OCI-LY3 (cell line): Measurements from ENCODE around the gene ASPG.

Experiments used
- H2AFZ ChIP-seq: fragments of 200-600, 300-600 bp; shearing (Covaris generic); 2 replicates; pipeline ENCODE4 v1.6.0; 2014; ENCODE audit warnings: antibody characterized with exemption, low read depth, low read length
- H3K27ac ChIP-seq: fragments of 200-600, 300-600 bp; sonication (generic); 2 replicates; pipeline ENCODE4 v1.5.1; 2014; ENCODE audit warnings: mild to moderate bottlenecking, low read length, moderate library complexity, mixed read lengths
- H3K27me3 ChIP-seq: fragments of 200-600, 300-600 bp; sonication (generic); 2 replicates; pipeline ENCODE4 v1.6.1; 2014; ENCODE audit warnings: low read depth, low read length, mixed read lengths
- H3K36me3 ChIP-seq: fragments of 200-600, 300-600 bp; sonication (generic); replicated peaks from 2 replicates; pipeline ENCODE3; 2014; ENCODE audit warnings: low read depth, low read length, mixed read lengths
- H3K4me1 ChIP-seq: fragments of 300-600, 200-600 bp; sonication (generic); 2 replicates; pipeline ENCODE4 v1.6.1; 2014; ENCODE audit warnings: low read length, mixed read lengths
- H3K4me2 ChIP-seq: fragments of 200-600, 300-600 bp; sonication (generic); 2 replicates; pipeline ENCODE4 v1.6.1; 2014; ENCODE audit warnings: low read length, mixed read lengths
- H3K4me3 ChIP-seq: fragments of 300-600, 200-600 bp; sonication (generic); 2 replicates; pipeline ENCODE4 v1.5.1; 2014; ENCODE audit warnings: antibody characterized with exemption, mild to moderate bottlenecking, low read length, moderate library complexity
- H3K79me2 ChIP-seq: fragments of 300-600, 200-600 bp; shearing (Covaris generic); 2 replicates; pipeline ENCODE4 v1.6.1; 2014; ENCODE audit warnings: mild to moderate bottlenecking, low read length, mixed read lengths
- H3K9ac ChIP-seq: fragments of 300-600, 200-600 bp; shearing (Covaris generic); 2 replicates; pipeline ENCODE4 v1.6.0; 2014; ENCODE audit warnings: mild to moderate bottlenecking, low read length, moderate library complexity
- H3K9me3 ChIP-seq: fragments of 200-600, 300-600 bp; shearing (Covaris generic); 2 replicates; pipeline ENCODE4 v1.6.1; 2014; ENCODE audit warnings: low read length, mixed read lengths; ENCODE audit not compliant: insufficient read depth
- H4K20me1 ChIP-seq: fragments of 200-600, 300-600 bp; sonication (generic); 2 replicates; pipeline ENCODE4 v1.6.1; 2016; ENCODE audit warnings: low read length, mixed read lengths; ENCODE audit not compliant: insufficient read depth
- EZH2phosphoT487 ChIP-seq: fragments of 200-600 bp; shearing (Covaris generic); IDR thresholded peaks from 2 replicates; pipeline ENCODE4 v1.6.1; 2018; ENCODE audit warnings: antibody characterized with exemption, mixed run types, low read depth
- TF ChIP-seq, protein P1 (sequence below): fragments of 200-600, 300-600 bp; sonication (generic); IDR thresholded peaks from 2 replicates; pipeline ENCODE4 v1.5.1; 2014; ENCODE audit warnings: antibody characterized with exemption, low read length, low read depth

ASPG gene

DNA sequence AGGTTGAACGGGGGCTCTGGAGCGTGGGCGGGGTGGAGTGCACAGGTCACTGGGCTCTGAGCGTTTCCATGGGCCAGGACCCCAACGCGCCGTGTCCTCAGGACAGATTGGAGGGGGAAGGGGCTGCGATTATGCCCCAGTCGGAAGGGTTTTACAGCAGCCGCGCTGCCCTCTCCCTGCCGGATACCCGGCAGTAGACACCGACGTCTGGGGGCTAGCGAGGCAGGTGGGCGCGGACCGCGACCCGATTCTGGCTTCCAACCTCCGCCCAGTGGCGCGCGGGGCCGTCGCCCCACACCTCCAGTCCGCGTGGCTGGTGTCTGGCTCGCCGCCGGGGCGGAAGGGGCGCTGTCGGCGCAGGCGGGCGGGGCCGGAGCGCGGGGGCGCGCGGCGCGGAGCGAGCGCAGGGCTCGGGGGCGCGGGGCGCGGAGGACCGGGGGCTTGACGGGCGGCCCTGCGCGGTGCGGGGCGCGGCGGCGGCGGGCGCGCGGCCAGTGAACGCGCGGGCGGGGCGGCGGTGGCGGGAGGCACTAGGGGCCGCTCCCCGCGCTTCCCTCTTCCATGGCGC is 50.5 kb downstream of the ASPG start:
- Histone ChIP-seq H3K4me2 (no peak overlapping the region), H3K36me3 (no peaks in the 10 kb centered on the region), H3K27me3 (no peaks in the 10 kb centered on the region), H3K27ac (no peak overlapping the region), H2AFZ (no peak overlapping the region), H3K4me3 (no peak overlapping the region), H3K79me2 (no peaks in the 10 kb centered on the region), H3K4me1 (no peaks in the 10 kb centered on the region), H4K20me1 (no peaks in the 10 kb centered on the region), H3K9ac (no peak overlapping the region), H3K9me3 (no peaks in the 10 kb centered on the region)
- TF ChIP-seq, protein P1, sequence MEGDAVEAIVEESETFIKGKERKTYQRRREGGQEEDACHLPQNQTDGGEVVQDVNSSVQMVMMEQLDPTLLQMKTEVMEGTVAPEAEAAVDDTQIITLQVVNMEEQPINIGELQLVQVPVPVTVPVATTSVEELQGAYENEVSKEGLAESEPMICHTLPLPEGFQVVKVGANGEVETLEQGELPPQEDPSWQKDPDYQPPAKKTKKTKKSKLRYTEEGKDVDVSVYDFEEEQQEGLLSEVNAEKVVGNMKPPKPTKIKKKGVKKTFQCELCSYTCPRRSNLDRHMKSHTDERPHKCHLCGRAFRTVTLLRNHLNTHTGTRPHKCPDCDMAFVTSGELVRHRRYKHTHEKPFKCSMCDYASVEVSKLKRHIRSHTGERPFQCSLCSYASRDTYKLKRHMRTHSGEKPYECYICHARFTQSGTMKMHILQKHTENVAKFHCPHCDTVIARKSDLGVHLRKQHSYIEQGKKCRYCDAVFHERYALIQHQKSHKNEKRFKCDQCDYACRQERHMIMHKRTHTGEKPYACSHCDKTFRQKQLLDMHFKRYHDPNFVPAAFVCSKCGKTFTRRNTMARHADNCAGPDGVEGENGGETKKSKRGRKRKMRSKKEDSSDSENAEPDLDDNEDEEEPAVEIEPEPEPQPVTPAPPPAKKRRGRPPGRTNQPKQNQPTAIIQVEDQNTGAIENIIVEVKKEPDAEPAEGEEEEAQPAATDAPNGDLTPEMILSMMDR, result no peak
- TF ChIP-seq EZH2phosphoT487, result no peak

DNA sequence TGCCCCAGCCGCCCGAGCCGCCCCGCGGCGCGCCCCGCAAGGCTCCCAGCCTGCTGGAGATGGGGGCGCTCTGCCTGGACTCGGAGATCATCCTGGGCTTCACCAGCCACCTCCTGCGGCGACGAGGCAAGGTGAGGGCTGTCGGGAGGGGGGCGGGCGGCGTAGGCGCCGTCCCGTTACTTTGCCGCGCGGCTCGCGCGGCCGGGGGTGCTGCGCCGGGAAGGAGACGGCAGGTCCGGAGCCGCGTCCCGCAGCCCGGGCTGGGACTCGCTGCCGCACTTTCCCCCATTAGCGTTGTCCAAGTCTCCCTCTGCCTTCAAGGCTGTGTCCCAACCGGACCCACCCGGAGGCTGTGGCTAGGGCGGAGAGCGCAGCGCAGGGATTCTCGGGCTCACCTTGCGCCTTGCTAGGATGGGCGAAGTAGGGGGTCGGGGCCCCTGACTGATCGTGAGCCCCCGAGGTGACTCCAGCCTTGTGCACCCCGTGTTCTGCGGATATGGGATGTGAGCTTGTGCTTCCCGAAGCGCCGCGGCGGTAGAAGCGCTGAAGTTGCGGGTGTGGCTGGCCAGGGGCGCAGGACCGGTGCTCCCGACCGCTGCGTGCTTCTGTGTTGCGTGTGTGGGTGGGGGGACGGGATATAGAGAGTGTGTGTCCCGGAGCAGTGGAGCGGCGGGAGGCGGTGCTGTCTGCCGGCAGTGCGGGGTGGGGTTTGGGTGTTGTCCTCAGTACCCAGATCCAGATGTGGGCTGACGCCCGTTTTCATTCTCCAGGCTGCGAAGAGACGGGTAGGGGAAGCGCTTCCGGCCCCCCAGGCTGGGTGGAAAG is 51.2 kb downstream of the ASPG start:
- no peaks in the 10 kb centered on the region for H3K4me1 ChIP-seq
- H3K27ac ChIP-seq, result no peak overlapping the region
- H3K79me2 ChIP-seq, result no peaks in the 10 kb centered on the region
- H2AFZ ChIP-seq, result no peak overlapping the region
- no peak for TF ChIP-seq EZH2phosphoT487
- TF ChIP-seq, protein P1, result no peak
- no peaks in the 10 kb centered on the region for H3K9me3 ChIP-seq
- no peak overlapping the region for H3K4me2 ChIP-seq
- no peak overlapping the region for H3K4me3 ChIP-seq
- no peaks in the 10 kb centered on the region for H3K27me3 ChIP-seq
- no peaks in the 10 kb centered on the region for H3K36me3 ChIP-seq
- H3K9ac ChIP-seq, result no peak overlapping the region
- no peaks in the 10 kb centered on the region for H4K20me1 ChIP-seq

DNA sequence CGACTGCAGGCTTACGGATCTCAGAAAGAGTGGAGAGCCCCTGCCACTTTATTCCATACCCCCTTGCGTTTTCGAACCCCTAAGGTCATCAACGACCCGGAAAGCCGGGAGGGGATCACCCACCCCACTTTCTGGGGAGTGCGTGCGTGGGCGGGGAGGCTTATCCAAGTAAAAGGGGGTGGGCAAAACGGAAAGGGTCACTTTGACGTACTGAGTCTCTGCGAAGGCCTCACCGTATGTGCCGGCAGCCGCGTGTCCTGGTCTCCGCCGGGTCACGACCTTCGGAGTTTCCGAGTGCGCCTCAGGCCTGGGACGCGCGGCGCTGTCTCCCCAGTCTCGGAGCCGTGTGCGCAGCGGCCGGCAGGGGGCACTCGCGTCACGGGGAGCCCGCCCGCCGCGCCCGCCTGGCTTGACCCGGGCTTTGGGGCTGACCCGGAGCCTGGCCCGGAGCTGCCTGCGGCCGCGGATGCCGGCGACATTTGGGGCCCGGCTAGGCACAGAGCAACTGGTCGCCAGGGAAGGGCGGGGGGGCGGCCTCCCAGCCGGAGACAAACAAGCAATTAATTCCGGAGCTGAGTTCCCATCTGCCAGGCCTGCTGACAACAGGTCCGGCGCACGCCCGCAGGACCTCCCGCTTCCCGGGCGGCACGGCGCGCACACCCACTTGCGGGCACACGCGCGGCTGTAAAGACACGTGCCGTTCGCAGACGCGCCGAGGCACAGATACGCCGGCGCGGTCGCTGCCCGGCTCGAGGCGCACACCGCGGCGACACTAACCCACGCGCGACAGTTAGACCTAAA is 52.0 kb downstream of the ASPG start:
- no peaks in the 10 kb centered on the region for H3K27me3 ChIP-seq
- H3K79me2 ChIP-seq, result no peaks in the 10 kb centered on the region
- H3K4me2 ChIP-seq, result no peak overlapping the region

More for the DNA sequence above, 52.0 kb downstream of the ASPG start:
- H3K4me1 ChIP-seq, result no peaks in the 10 kb centered on the region
- H4K20me1 ChIP-seq, result no peaks in the 10 kb centered on the region
- H3K27ac ChIP-seq, result no peak overlapping the region
- H3K4me3 ChIP-seq, result no peak overlapping the region
- no peaks in the 10 kb centered on the region for H3K36me3 ChIP-seq
- no peaks in the 10 kb centered on the region for H3K9me3 ChIP-seq
- TF ChIP-seq EZH2phosphoT487, result no peak
- TF ChIP-seq, protein P1, result no peak
- H3K9ac ChIP-seq, result no peak overlapping the region
- H2AFZ ChIP-seq, result no peak overlapping the region
